SK-N-SH (cell line): ENCODE measurements around the gene TNNT2. TPM values are rescaled to one million over a fixed set of nuclear protein-coding genes. Genes with fewer than 3 reads are reported as not detected.

ENCODE experiments used
- CTCF ChIA-PET: fragments of 300-600, 350-600 bp; formaldehyde crosslinking; extraction: SDS; loops from one replicate; lab custom pipeline; 2021; lab: Yijun Ruan, JAX
- POLR2A ChIA-PET: fragments of 350-600 bp; sonication (Branson Sonifier 250); formaldehyde crosslinking; extraction: SDS; loops from one replicate; lab custom pipeline; 2020; ENCODE audit warnings: antibody characterized with exemption, inconsistent platforms; lab: Yijun Ruan, JAX
- DNase-seq: peaks from one replicate; pipeline ENCODE4 v3.0.0; 2012
- H2AFZ ChIP-seq: fragments of 200-600 bp; sonication (generic); 2 replicates; pipeline ENCODE4 v1.8.1; 2016; ENCODE audit warnings: antibody characterized with exemption, mild to moderate bottlenecking, low read depth
- H3F3A ChIP-seq: fragments of 200-600 bp; sonication (generic); replicated peaks from 2 replicates; pipeline ENCODE3; 2016; ENCODE audit warnings: antibody characterized with exemption, mild to moderate bottlenecking; ENCODE audit not compliant: insufficient read depth
- H3K27ac ChIP-seq, 2 experiments: fragments of 200-500 bp in 1 of 2; fragments of 200-600 bp in 1 of 2; sonication (Bioruptor generic) in 1 of 2; sonication (generic), shearing (Covaris generic) in 1 of 2; 2 replicates each; pipeline versions ENCODE4 v1.5.1 to v1.6.1; 2014 to 2016; ENCODE audit warnings: low read depth in 2 of 2, inconsistent platforms in 1 of 2, low read length in 1 of 2, mild to moderate bottlenecking in 1 of 2, mixed read lengths in 1 of 2
- H3K27me3 ChIP-seq: fragments of 200-600 bp; sonication (generic), shearing (Covaris generic); 2 replicates; pipeline ENCODE4 v1.6.1; 2016; ENCODE audit warnings: mixed run types; ENCODE audit not compliant: insufficient read depth
- H3K36me3 ChIP-seq, 2 experiments: fragments of 200-500 bp in 1 of 2; fragments of 200-600 bp in 1 of 2; sonication (Bioruptor generic) in 1 of 2; sonication (generic) in 1 of 2; replicated peaks in 1 of 2; 2 replicates each; pipeline versions ENCODE3 to v1.5.1; 2014 to 2016; ENCODE audit warnings: low read length in 1 of 2, mild to moderate bottlenecking in 1 of 2; ENCODE audit not compliant: insufficient read depth in 2 of 2, control insufficient read depth in 1 of 2
- H3K4me1 ChIP-seq, 2 experiments: fragments of 200-500 bp in 1 of 2; fragments of 200-600 bp in 1 of 2; sonication (Bioruptor generic) in 1 of 2; sonication (generic), shearing (Covaris generic) in 1 of 2; 2 replicates each; pipeline versions ENCODE4 v1.5.1 to v1.6.1; 2014 to 2016; ENCODE audit warnings: low read depth in 1 of 2, low read length in 1 of 2, mixed run types in 1 of 2; ENCODE audit not compliant: insufficient read depth in 2 of 2, control insufficient read depth in 1 of 2
- H3K4me2 ChIP-seq: fragments of 200-600 bp; sonication (generic), shearing (Covaris generic); 2 replicates; pipeline ENCODE4 v1.6.1; 2017; ENCODE audit warnings: mixed run types
- H3K4me3 ChIP-seq, 2 experiments: fragments of 200-500 bp in 1 of 2; fragments of 200-600 bp in 1 of 2; sonication (Bioruptor generic) in 1 of 2; sonication (generic), shearing (Covaris generic) in 1 of 2; 2 replicates each; pipeline versions ENCODE4 v1.5.1 to v1.8.1; 2014 to 2016; ENCODE audit warnings: low read depth in 2 of 2, inconsistent platforms in 1 of 2, low read length in 1 of 2, mild to moderate bottlenecking in 1 of 2, mixed read lengths in 1 of 2, moderate library complexity in 1 of 2
- H3K79me2 ChIP-seq: fragments of 200-600 bp; sonication (generic); 2 replicates; pipeline ENCODE4 v1.8.1; 2017; ENCODE audit warnings: mild to moderate bottlenecking; ENCODE audit not compliant: insufficient read depth
- H3K9ac ChIP-seq: fragments of 200-600 bp; sonication (generic); 2 replicates; pipeline ENCODE4 v1.6.1; 2017; ENCODE audit warnings: mixed run types
- H3K9me2 ChIP-seq: fragments of 200-600 bp; sonication (generic); 2 replicates; pipeline ENCODE4 v1.6.1; 2017; ENCODE audit warnings: mixed run types
- H3K9me3 ChIP-seq: fragments of 200-600 bp; sonication (generic); 2 replicates; pipeline ENCODE4 v1.6.1; 2017; ENCODE audit warnings: mixed run types, mild to moderate bottlenecking, moderate library complexity
- H4K20me1 ChIP-seq: fragments of 200-600 bp; sonication (generic); 2 replicates; pipeline ENCODE4 v1.6.1; 2017; ENCODE audit warnings: mild to moderate bottlenecking, mixed run types; ENCODE audit not compliant: insufficient read depth
- ELF1 ChIP-seq: IDR thresholded peaks from 2 replicates; pipeline ENCODE4 v1.4.0; 2012
- EP300 ChIP-seq, 2 experiments: IDR thresholded peaks; 2 replicates each; pipeline versions ENCODE4 v1.4.0 to v1.6.1; 2012; ENCODE audit warnings: borderline replicate concordance in 1 of 2, low read depth in 1 of 2, low read length in 1 of 2
- FOXJ3 ChIP-seq: sonication (generic); formaldehyde crosslinking; IDR thresholded peaks from 2 replicates; pipeline ENCODE4 v1.5.1; 2020; ENCODE audit warnings: mild to moderate bottlenecking, missing genetic modification reagents
- GATA2 ChIP-seq: sonication (generic); formaldehyde crosslinking; IDR thresholded peaks from 2 replicates; pipeline ENCODE4 v1.5.0; 2020; ENCODE audit warnings: mild to moderate bottlenecking, missing genetic modification reagents
- MXI1 ChIP-seq: IDR thresholded peaks from 2 replicates; pipeline ENCODE4 v1.6.1; 2012; ENCODE audit warnings: mild to moderate bottlenecking, low read depth, low read length, improper control_type of control experiment
- SIN3A ChIP-seq: IDR thresholded peaks from 2 replicates; pipeline ENCODE4 v1.6.1; 2012; ENCODE audit warnings: low read depth, mild to moderate bottlenecking, low read length, moderate library complexity, borderline replicate concordance
- SMC3 ChIP-seq: IDR thresholded peaks from 2 replicates; pipeline ENCODE4 v1.6.1; 2012; ENCODE audit warnings: low read depth, low read length, improper control_type of control experiment
- TEAD4 ChIP-seq: IDR thresholded peaks from 2 replicates; pipeline ENCODE4 v1.4.0; 2012; ENCODE audit warnings: mild to moderate bottlenecking, borderline replicate concordance; ENCODE audit not compliant: insufficient read depth
- YY1 ChIP-seq: IDR thresholded peaks from 2 replicates; pipeline ENCODE4 v1.4.0; 2012; ENCODE audit warnings: low read depth, mild to moderate bottlenecking
- whole genome bisulfite sequencing: methylation state at CpG from one replicate; pipeline ENCODE4 v1.1.6; 2017; ENCODE audit warnings: low lambda C conversion rate; 5-methylcytosine and 5-hydroxymethylcytosine counted together
- polyA plus RNA-seq, 3 experiments: library from polyadenylated mRNA; depleted of rRNA; stranded (reverse); fragments of >200 nt; gene quantifications; 2 replicates each; pipeline ENCODE4 v1.2.3, GENCODE V29; 2012
- TF ChIP-seq, protein P1 (sequence below): IDR thresholded peaks from 2 replicates; pipeline ENCODE4; 2012
- TF ChIP-seq, protein P2 (sequence below): fragments of 150-350 bp; IDR thresholded peaks from 2 replicates; pipeline ENCODE4 v1.6.1; 2017; ENCODE audit warnings: antibody characterized with exemption, low read length, low read depth, borderline replicate concordance
- TF ChIP-seq, protein P3 (sequence below): IDR thresholded peaks from 2 replicates; pipeline ENCODE4 v1.6.1; 2012; ENCODE audit warnings: mild to moderate bottlenecking, low read depth, low read length, moderate library complexity
- TF ChIP-seq, protein P4 (sequence below): IDR thresholded peaks from 2 replicates; pipeline ENCODE4 v1.4.0; 2012; ENCODE audit warnings: low read depth
- TF ChIP-seq, protein P5 (sequence below): fragments of 200-600 bp; sonication (generic); IDR thresholded peaks from 2 replicates; pipeline ENCODE4 v1.6.1; 2017; ENCODE audit warnings: antibody characterized with exemption, mild to moderate bottlenecking, moderate library complexity
- TF ChIP-seq, protein P6 (sequence below): IDR thresholded peaks from 2 replicates; pipeline ENCODE4 v1.4.0; 2012; ENCODE audit warnings: low read depth, borderline replicate concordance

The TNNT2 gene
- polyA plus RNA-seq, 1 of the 3 experiments (the other 2 are of a cell fraction) = 0.33 TPM

DNA sequence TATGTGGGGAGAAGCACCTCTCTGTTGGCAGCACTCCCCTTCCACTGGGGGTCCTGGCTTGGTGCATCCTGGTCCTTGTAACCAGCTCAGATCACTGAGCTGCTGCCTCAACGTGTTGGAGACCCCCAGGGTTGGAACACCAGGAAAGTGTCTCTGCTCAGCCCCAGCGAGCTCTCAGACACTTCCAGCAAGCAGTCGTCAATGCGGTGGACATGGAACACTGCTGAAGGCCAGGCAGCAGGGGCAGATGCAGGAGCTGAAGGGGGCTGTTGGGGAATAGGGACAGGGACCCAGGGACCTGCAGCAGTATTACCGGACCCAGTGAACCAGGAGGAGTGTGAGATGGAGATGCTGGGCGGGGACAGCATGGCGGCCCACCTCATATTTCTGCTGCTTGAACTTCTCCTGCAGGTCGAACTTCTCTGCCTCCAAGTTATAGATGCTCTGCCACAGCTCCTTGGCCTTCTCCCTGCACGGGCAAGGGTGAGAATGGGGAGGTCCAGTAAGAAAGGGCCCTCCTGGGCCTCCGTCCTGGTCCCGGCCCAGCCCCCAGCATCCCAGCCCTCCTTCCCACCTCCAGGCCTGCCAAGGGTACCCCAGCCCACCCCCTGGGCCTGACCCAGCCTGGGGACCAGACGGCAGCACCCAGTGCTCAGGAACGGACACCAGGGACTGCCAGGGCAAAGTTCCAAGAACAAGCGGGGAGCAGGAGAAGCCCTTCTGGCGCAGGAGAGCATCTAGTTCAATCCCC, 16.4 kb downstream of the TNNT2 start (continued):
- TF ChIP-seq, protein P1, sequence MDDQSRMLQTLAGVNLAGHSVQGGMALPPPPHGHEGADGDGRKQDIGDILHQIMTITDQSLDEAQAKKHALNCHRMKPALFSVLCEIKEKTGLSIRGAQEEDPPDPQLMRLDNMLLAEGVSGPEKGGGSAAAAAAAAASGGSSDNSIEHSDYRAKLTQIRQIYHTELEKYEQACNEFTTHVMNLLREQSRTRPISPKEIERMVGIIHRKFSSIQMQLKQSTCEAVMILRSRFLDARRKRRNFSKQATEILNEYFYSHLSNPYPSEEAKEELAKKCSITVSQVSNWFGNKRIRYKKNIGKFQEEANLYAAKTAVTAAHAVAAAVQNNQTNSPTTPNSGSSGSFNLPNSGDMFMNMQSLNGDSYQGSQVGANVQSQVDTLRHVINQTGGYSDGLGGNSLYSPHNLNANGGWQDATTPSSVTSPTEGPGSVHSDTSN = no peak
- TF ChIP-seq, protein P2, sequence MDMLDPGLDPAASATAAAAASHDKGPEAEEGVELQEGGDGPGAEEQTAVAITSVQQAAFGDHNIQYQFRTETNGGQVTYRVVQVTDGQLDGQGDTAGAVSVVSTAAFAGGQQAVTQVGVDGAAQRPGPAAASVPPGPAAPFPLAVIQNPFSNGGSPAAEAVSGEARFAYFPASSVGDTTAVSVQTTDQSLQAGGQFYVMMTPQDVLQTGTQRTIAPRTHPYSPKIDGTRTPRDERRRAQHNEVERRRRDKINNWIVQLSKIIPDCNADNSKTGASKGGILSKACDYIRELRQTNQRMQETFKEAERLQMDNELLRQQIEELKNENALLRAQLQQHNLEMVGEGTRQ = no peak
- TF ChIP-seq TEAD4 = no peak
- TF ChIP-seq, protein P3, sequence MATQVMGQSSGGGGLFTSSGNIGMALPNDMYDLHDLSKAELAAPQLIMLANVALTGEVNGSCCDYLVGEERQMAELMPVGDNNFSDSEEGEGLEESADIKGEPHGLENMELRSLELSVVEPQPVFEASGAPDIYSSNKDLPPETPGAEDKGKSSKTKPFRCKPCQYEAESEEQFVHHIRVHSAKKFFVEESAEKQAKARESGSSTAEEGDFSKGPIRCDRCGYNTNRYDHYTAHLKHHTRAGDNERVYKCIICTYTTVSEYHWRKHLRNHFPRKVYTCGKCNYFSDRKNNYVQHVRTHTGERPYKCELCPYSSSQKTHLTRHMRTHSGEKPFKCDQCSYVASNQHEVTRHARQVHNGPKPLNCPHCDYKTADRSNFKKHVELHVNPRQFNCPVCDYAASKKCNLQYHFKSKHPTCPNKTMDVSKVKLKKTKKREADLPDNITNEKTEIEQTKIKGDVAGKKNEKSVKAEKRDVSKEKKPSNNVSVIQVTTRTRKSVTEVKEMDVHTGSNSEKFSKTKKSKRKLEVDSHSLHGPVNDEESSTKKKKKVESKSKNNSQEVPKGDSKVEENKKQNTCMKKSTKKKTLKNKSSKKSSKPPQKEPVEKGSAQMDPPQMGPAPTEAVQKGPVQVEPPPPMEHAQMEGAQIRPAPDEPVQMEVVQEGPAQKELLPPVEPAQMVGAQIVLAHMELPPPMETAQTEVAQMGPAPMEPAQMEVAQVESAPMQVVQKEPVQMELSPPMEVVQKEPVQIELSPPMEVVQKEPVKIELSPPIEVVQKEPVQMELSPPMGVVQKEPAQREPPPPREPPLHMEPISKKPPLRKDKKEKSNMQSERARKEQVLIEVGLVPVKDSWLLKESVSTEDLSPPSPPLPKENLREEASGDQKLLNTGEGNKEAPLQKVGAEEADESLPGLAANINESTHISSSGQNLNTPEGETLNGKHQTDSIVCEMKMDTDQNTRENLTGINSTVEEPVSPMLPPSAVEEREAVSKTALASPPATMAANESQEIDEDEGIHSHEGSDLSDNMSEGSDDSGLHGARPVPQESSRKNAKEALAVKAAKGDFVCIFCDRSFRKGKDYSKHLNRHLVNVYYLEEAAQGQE = no peak
- no peak for TF ChIP-seq SMC3

DNA sequence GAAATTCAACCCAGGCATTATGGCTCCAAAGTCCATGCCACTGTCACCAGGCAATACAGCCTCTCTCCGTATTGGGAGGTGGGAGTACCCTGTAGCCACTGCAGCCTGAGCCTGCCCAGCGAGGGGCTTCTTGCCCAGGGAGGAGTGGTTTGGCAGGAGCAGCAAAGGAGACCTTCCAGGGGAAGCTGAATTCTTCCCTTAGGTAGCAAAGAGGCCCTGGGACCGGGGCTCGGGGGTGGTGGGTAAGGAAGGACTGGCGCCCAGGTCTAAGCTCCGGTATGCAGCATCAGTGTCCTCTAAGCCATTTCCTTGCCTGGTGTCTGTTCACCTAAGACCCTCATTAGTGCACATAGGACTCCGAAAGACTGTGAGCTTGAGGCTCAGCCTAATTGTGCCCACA, 17.0 kb downstream of the TNNT2 start:
- Histone ChIP-seq H3K4me1 (peaks cover 0 to 5% of the 10 kb centered on the region in 2 experiments; a peak in 1 of 4 replicates), H3K36me3 (no peaks in the 10 kb centered on the region), H3K4me3 (no peak overlapping the region), H4K20me1 (no peaks in the 10 kb centered on the region), H3K9ac (no peak overlapping the region), H2AFZ (no peak overlapping the region), H3K9me3 (no peaks in the 10 kb centered on the region), H3K27ac (no peak overlapping the region), H3K79me2 (no peaks in the 10 kb centered on the region), H3K4me2 (no peak overlapping the region), H3K9me2 (no peaks in the 10 kb centered on the region), H3K27me3 (peaks cover 3% of the 10 kb centered on the region; the same call in 1 of the 2 replicates), H3F3A (no peaks in the 10 kb centered on the region)
- WGBS = 65% methylated on average over 6 of the region's 7 CpGs
- no peak for DNase-seq
- ChIA-PET CTCF (interaction anchor here (0.8 to 17.5 kb wide), 36 partner anchors 8 to 212 kb away, joined by 3 to 329 read pairs (median 8); partner anchors contain the start of gene TNNT2), POLR2A (no interaction called here)
- TF ChIP-seq, protein P4, sequence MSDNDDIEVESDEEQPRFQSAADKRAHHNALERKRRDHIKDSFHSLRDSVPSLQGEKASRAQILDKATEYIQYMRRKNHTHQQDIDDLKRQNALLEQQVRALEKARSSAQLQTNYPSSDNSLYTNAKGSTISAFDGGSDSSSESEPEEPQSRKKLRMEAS = no peak
- no peak for TF ChIP-seq SIN3A
- TF ChIP-seq GATA2 (CRISPR knock-in tag) = no peak
- TF ChIP-seq YY1 = no peak
- no peak for TF ChIP-seq FOXJ3 (CRISPR knock-in tag)
- TF ChIP-seq, protein P3 = no peak
- no peak for TF ChIP-seq MXI1
- no peak for TF ChIP-seq ELF1
- TF ChIP-seq, protein P5, sequence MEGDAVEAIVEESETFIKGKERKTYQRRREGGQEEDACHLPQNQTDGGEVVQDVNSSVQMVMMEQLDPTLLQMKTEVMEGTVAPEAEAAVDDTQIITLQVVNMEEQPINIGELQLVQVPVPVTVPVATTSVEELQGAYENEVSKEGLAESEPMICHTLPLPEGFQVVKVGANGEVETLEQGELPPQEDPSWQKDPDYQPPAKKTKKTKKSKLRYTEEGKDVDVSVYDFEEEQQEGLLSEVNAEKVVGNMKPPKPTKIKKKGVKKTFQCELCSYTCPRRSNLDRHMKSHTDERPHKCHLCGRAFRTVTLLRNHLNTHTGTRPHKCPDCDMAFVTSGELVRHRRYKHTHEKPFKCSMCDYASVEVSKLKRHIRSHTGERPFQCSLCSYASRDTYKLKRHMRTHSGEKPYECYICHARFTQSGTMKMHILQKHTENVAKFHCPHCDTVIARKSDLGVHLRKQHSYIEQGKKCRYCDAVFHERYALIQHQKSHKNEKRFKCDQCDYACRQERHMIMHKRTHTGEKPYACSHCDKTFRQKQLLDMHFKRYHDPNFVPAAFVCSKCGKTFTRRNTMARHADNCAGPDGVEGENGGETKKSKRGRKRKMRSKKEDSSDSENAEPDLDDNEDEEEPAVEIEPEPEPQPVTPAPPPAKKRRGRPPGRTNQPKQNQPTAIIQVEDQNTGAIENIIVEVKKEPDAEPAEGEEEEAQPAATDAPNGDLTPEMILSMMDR = no peak
- TF ChIP-seq, protein P6, sequence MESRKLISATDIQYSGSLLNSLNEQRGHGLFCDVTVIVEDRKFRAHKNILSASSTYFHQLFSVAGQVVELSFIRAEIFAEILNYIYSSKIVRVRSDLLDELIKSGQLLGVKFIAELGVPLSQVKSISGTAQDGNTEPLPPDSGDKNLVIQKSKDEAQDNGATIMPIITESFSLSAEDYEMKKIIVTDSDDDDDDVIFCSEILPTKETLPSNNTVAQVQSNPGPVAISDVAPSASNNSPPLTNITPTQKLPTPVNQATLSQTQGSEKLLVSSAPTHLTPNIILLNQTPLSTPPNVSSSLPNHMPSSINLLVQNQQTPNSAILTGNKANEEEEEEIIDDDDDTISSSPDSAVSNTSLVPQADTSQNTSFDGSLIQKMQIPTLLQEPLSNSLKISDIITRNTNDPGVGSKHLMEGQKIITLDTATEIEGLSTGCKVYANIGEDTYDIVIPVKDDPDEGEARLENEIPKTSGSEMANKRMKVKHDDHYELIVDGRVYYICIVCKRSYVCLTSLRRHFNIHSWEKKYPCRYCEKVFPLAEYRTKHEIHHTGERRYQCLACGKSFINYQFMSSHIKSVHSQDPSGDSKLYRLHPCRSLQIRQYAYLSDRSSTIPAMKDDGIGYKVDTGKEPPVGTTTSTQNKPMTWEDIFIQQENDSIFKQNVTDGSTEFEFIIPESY = no peak
- no peak for TF ChIP-seq SMC3
- no peak for TF ChIP-seq EP300 (IDR thresholded peaks at IDR 0.05; ENCODE audit: borderline replicate concordance in 1 of 2, low read depth in 1 of 2, low read length in 1 of 2)
